HepG2 (cell line): ENCODE results near the gene C19orf73. TPM values are rescaled to one million over a fixed set of nuclear protein-coding genes. Genes with fewer than 3 reads are reported as not detected.

Experiments
- ATAC-seq: fragments of 200-7000 bp; cut with Tn5 transposase; 3 replicates; pipeline ENCODE4 v1.9.1; 2020; ENCODE audit warnings: mild to moderate bottlenecking, moderate library complexity
- BruUV-seq: library from RNA; stranded (reverse); fragments of 400-500 nt; replicated peaks from 2 replicates; lab custom pipeline; 2021; lab: Mats Ljungman, UMichigan
- CTCF ChIA-PET: fragments of 300-600 bp; formaldehyde crosslinking; extraction: SDS; loops from one replicate; lab custom pipeline; 2021; ENCODE audit warnings: low total read pairs, inconsistent platforms, low intra/inter-chr PET ratio; lab: Yijun Ruan, JAX
- POLR2A ChIA-PET: fragments of 350-600 bp; sonication (Branson Sonifier 250); formaldehyde crosslinking; loops from one replicate; lab custom pipeline; 2020; ENCODE audit warnings: antibody characterized with exemption, inconsistent platforms; lab: Yijun Ruan, JAX
- DNase-seq: peaks from one replicate; pipeline ENCODE4 v3.0.0-alpha.2; 2015; ENCODE audit warnings: low spot score
- FAIRE-seq: peaks from 3 replicates; lab custom pipeline; 2011; peaks lifted over from hg19 to GRCh38; lab: Jason Lieb, UNC
- H2AFZ ChIP-seq: one replicate; pipeline ENCODE4 v1.6.1; 2011; ENCODE audit warnings: low read length, inconsistent platforms
- H3K27ac ChIP-seq: fragments of 300-600 bp; 3 replicates; pipeline ENCODE4 v1.8.0; 2011; ENCODE audit warnings: mixed run types, mild to moderate bottlenecking, mixed read lengths, low read length, inconsistent platforms; ENCODE audit not compliant: insufficient read depth; ENCODE audit errors: extremely low read length
- H3K27me3 ChIP-seq, 2 experiments: fragments of 200-600 bp in 1 of 2; 2 replicates in 1 of 2; 3 replicates in 1 of 2; pipeline versions ENCODE4 v1.6.0 to v1.8.0; 2011; ENCODE audit warnings: low read length in 2 of 2, mild to moderate bottlenecking in 2 of 2, moderate library complexity in 2 of 2, inconsistent platforms in 1 of 2; ENCODE audit not compliant: insufficient read depth in 2 of 2, control insufficient read depth in 1 of 2
- H3K36me3 ChIP-seq, 2 experiments: fragments of 200-600 bp in 1 of 2; replicated peaks in 1 of 2; 2 replicates in 1 of 2; 3 replicates in 1 of 2; pipeline versions ENCODE4 v1.5.1 to v1.8.0; 2011; ENCODE audit warnings: low read length in 2 of 2, inconsistent platforms in 1 of 2; ENCODE audit not compliant: insufficient read depth in 2 of 2, control insufficient read depth in 1 of 2
- H3K4me1 ChIP-seq: 2 replicates; pipeline ENCODE4 v1.5.1; 2012; ENCODE audit warnings: low read length, inconsistent platforms; ENCODE audit not compliant: insufficient read depth
- H3K4me2 ChIP-seq: 2 replicates; pipeline ENCODE4 v1.6.0; 2011; ENCODE audit warnings: low read depth, low read length, inconsistent platforms
- H3K4me3 ChIP-seq, 3 experiments: fragments of 200-600 bp in 1 of 3; sonication (generic), shearing (Covaris generic) in 1 of 3; replicated peaks in 1 of 3; 2 replicates each; pipeline ENCODE4 v1.5.1; 2011 to 2016; ENCODE audit warnings: low read length in 3 of 3, inconsistent platforms in 2 of 3, low read depth in 2 of 3, mild to moderate bottlenecking in 2 of 3, control low read depth in 1 of 3, mixed read lengths in 1 of 3; ENCODE audit not compliant: insufficient read depth in 1 of 3
- H3K79me2 ChIP-seq: one replicate; pipeline ENCODE4 v1.6.1; 2011; ENCODE audit warnings: low read length, inconsistent platforms; ENCODE audit not compliant: insufficient read depth
- H3K9ac ChIP-seq: 2 replicates; pipeline ENCODE4 v1.6.0; 2011; ENCODE audit warnings: mild to moderate bottlenecking, low read depth, low read length, inconsistent platforms; ENCODE audit not compliant: insufficient read depth
- H3K9me3 ChIP-seq: 2 replicates; pipeline ENCODE4 v1.5.1; 2012; ENCODE audit warnings: mild to moderate bottlenecking, low read length
- H4K20me1 ChIP-seq: 2 replicates; pipeline ENCODE4 v1.6.0; 2011; ENCODE audit warnings: inconsistent platforms, mild to moderate bottlenecking, low read length, moderate library complexity; ENCODE audit not compliant: insufficient read depth
- EED ChIP-seq: sonication (generic); formaldehyde crosslinking; IDR thresholded peaks from 2 replicates; pipeline ENCODE4 v1.5.0; 2020; ENCODE audit warnings: mild to moderate bottlenecking, missing genetic modification reagents
- HCFC1 ChIP-seq: fragments of 150-350 bp; IDR thresholded peaks from 2 replicates; pipeline ENCODE4 v1.6.1; 2014; ENCODE audit warnings: low read depth, low read length
- HNF4G ChIP-seq, 2 experiments: sonication (generic) in 1 of 2; formaldehyde crosslinking in 1 of 2; IDR thresholded peaks; 2 replicates each; pipeline versions ENCODE4 v1.4.0 to v1.6.1; 2011 to 2020; ENCODE audit warnings: borderline replicate concordance in 2 of 2, low read depth in 2 of 2, mild to moderate bottlenecking in 2 of 2, low read length in 1 of 2, missing genetic modification reagents in 1 of 2, moderate library complexity in 1 of 2
- NR2F6 ChIP-seq, 2 experiments: IDR thresholded peaks; 2 replicates each; pipeline ENCODE4 v1.6.1; 2016; ENCODE audit warnings: antibody characterized with exemption in 1 of 2, mild to moderate bottlenecking in 1 of 2
- PRPF4 ChIP-seq: fragments of 200-400 bp; formaldehyde crosslinking; IDR thresholded peaks from 2 replicates; pipeline ENCODE4 v1.6.1; 2016; ENCODE audit warnings: low read length, low read depth; ENCODE audit not compliant: poor library complexity, severe bottlenecking
- RBAK ChIP-seq: sonication (generic); formaldehyde crosslinking; IDR thresholded peaks from 2 replicates; pipeline ENCODE4 v1.5.1; 2020; ENCODE audit warnings: mild to moderate bottlenecking, missing genetic modification reagents
- SPEN ChIP-seq: sonication (generic); formaldehyde crosslinking; IDR thresholded peaks from 2 replicates; pipeline ENCODE4 v1.5.1; 2020; ENCODE audit warnings: low read depth, mild to moderate bottlenecking, missing genetic modification reagents
- TCF12 ChIP-seq, 2 experiments: fragments of 450-650 bp in 1 of 2; sonication (generic) in 1 of 2; formaldehyde crosslinking in 1 of 2; IDR thresholded peaks; 2 replicates each; pipeline versions ENCODE4 v1.6.1 to v1.8.0; 2017 to 2022; ENCODE audit warnings: antibody characterized with exemption in 1 of 2, mild to moderate bottlenecking in 1 of 2, missing genetic modification reagents in 1 of 2, moderate library complexity in 1 of 2
- TEAD2 ChIP-seq: sonication (generic); formaldehyde crosslinking; IDR thresholded peaks from 2 replicates; pipeline ENCODE4 v1.9.0; 2021; ENCODE audit warnings: missing genetic modification reagents
- YEATS4 ChIP-seq: sonication (generic); formaldehyde crosslinking; IDR thresholded peaks from 2 replicates; pipeline ENCODE4 v1.4.0; 2020; ENCODE audit warnings: missing genetic modification reagents, borderline replicate concordance
- ZFX ChIP-seq: sonication (generic); formaldehyde crosslinking; IDR thresholded peaks from 2 replicates; pipeline ENCODE4 v1.4.0; 2020; ENCODE audit warnings: mild to moderate bottlenecking, low read depth, missing genetic modification reagents, moderate library complexity
- ZMAT3 ChIP-seq: sonication (generic); formaldehyde crosslinking; conservative IDR thresholded peaks from 2 replicates; pipeline ENCODE4 v1.7.0; 2021; ENCODE audit warnings: missing genetic modification reagents
- ZNF235 ChIP-seq: sonication (generic); formaldehyde crosslinking; IDR thresholded peaks from 2 replicates; pipeline ENCODE4 v1.8.1; 2023; ENCODE audit warnings: mild to moderate bottlenecking, missing genetic modification reagents, borderline replicate concordance
- ZNF333 ChIP-seq: sonication (generic); formaldehyde crosslinking; IDR thresholded peaks from 2 replicates; pipeline ENCODE4 v1.4.0; 2020; ENCODE audit warnings: mild to moderate bottlenecking, missing genetic modification reagents, borderline replicate concordance
- ZNF660 ChIP-seq: sonication (generic); formaldehyde crosslinking; IDR thresholded peaks from 2 replicates; pipeline ENCODE4 v1.5.1; 2020; ENCODE audit warnings: mild to moderate bottlenecking, low read depth, missing genetic modification reagents, borderline replicate concordance
- ZNF878 ChIP-seq: sonication (generic); formaldehyde crosslinking; IDR thresholded peaks from 2 replicates; pipeline ENCODE4 v1.8.1; 2023; ENCODE audit warnings: mild to moderate bottlenecking, missing genetic modification reagents, moderate library complexity
- WGBS: methylation state at CpG from one replicate; pipeline ENCODE4 v1.1.6; 2017; ENCODE audit warnings: low lambda C conversion rate; 5-methylcytosine and 5-hydroxymethylcytosine counted together
- in situ Hi-C: cut with HindIII; loops from 2 replicates; pipeline ENCODE4 v1.10.0; 2017; ENCODE audit warnings: low pct_unique_long_range_greater_than_20kb; ENCODE audit not compliant: extremely low pct_ligation_motif_present
- intact Hi-C: fragments of 100-400 bp; cut with micrococcal nuclease; formaldehyde crosslinking; loops from one replicate; pipeline ENCODE4 v1.10.0; 2022; ENCODE audit not compliant: unreplicated experiment
- polyA plus RNA-seq, 8 experiments: library from polyadenylated mRNA; depleted of rRNA in 3 of 8; stranded (reverse) in 7 of 8; unstranded in 1 of 8; fragments of >200 nt; fragmentation: Illumina TruSeq in 4 of 8; extraction: Trizol in 4 of 8; gene quantifications; 2 replicates each; pipeline versions ENCODE4 v1.2.1 to v1.2.3, GENCODE V29; 2011 to 2016; ENCODE audit warnings: low read depth in 4 of 8, missing spikeins in 1 of 8, mixed read lengths in 1 of 8; ENCODE audit not compliant: insufficient read depth in 1 of 8
- total RNA-seq, 5 experiments: library from RNA; depleted of rRNA; stranded (reverse); fragments of >200 nt; fragmentation: Illumina TruSeq; extraction: Trizol; gene quantifications; 2 replicates each; pipeline ENCODE4 v1.2.3, GENCODE V29; 2016; ENCODE audit warnings: low read depth in 1 of 5
- TF ChIP-seq, protein P1 (sequence below): sonication (generic); formaldehyde crosslinking; IDR thresholded peaks from 2 replicates; pipeline ENCODE4 v1.4.0; 2020; ENCODE audit warnings: low read depth, mild to moderate bottlenecking, missing genetic modification reagents
- TF ChIP-seq, protein P2 (sequence below): sonication (generic); formaldehyde crosslinking; IDR thresholded peaks from 2 replicates; pipeline ENCODE4 v1.4.0; 2020; ENCODE audit warnings: missing genetic modification reagents, borderline replicate concordance

Gene C19orf73
- total and polyA plus RNA-seq, 2 of the 13 experiments (the other 11 are each of a cell fraction or from before 2014, with no cell fraction given) = 1.4 to 1.5 TPM

DNA sequence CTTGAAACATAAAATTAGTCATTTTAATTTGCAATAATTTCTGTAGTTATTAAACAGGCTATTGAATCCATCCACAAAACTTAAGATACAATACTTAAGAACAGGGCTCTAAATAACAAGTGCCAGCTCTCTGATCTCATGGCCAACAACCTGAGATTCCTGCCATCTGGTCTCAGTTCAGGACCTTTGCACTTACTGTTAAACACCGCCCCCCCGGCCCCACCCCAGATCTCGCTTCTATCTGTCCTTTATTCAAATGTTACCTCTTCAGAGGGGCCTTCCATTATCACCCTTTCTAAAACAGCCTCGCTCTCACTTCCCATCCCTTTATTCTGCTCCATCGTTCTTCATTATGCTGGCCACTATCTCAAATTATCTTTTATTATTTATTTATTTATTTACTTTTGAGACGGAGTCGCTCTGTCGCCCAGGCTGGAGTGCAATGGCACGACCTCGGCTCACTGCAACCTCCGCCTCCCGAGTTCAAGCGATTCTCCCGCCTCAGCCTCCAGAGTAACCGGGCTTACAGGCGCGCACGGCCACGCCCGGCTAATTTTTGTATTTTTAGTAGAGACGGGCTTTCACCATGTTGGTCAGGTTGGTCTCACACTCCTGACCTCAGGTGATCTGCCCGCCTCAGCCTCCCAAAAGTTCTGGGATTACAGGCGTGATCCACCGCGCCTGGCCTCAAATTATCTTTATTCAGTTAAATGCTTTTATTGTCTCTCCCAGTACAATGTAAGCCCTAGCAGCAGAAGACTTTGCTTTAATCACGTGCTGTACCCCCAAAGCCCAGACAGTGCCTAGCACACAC is 34.5 kb downstream of the C19orf73 start:
- H3K27me3 ChIP-seq = no peaks in the 10 kb centered on the region; a peak in 1 of 5 replicates
- 57% methylated on average over 26 of the region's 26 CpGs for WGBS
- in situ Hi-C loops (no loop called here), intact Hi-C loops (no loop called here)
- ChIA-PET POLR2A (no interaction called here), CTCF (no interaction called here)
- FAIRE-seq (no peak), ATAC-seq (peak; percentile 8; the same call in 2 of the 3 replicates), DNase-seq (no peak)
- no peaks in the 10 kb centered on the region; the same call in 1 of the 2 replicates for H3K9me3 ChIP-seq
- peaks cover 38% of the 10 kb centered on the region for H3K79me2 ChIP-seq
- H3K9ac ChIP-seq = peak overlapping the region; percentile 99
- H4K20me1 ChIP-seq = peaks cover 33% of the 10 kb centered on the region
- peaks cover 53% of the 10 kb centered on the region for H3K4me1 ChIP-seq
- BruUV-seq = no TSS peak
- H2AFZ ChIP-seq = peak overlapping the region; percentile 24
- H3K4me2 ChIP-seq = peak overlapping the region; percentile 79
- peak overlapping the region; percentile 94 for H3K27ac ChIP-seq
- H3K4me3 ChIP-seq = peak overlapping the region; percentile 25 to 91 (median 45); a peak in 5 of 6 replicates
- peaks cover 10 to 14% of the 10 kb centered on the region in 2 experiments for H3K36me3 ChIP-seq
- TF ChIP-seq ZNF660 (CRISPR knock-in tag) (no peak), HCFC1 (no peak), RBAK (0 out of 2 replicates have a peak, but pooled peaks have one; percentile 39), ZNF235 (0 out of 2 replicates have a peak, but pooled peaks have one; percentile 62), YEATS4 (CRISPR knock-in tag) (no peak), PRPF4 (peak; percentile 90), ZNF878 (CRISPR knock-in tag) (0 out of 2 replicates have a peak, but pooled peaks have one; percentile 44), ZFX (CRISPR knock-in tag) (no peak), ZMAT3 (CRISPR knock-in tag) (0 out of 2 replicates have a peak, but pooled peaks have one; percentile 4), TCF12 (IDR thresholded peaks at IDR 0.05) (no peak), TCF12 (CRISPR knock-in tag; IDR thresholded peaks at IDR 0.05) (0 out of 2 replicates have a peak, but pooled peaks have one; percentile 18), TEAD2 (CRISPR knock-in tag) (no peak), SPEN (CRISPR knock-in tag) (no peak), EED (CRISPR knock-in tag) (0 out of 2 replicates have a peak, but pooled peaks have one; percentile 19), ZNF333 (0 out of 2 replicates have a peak, but pooled peaks have one; percentile 34), NR2F6 (IDR thresholded peaks at IDR 0.05) (no peak), NR2F6 (CRISPR knock-in tag; IDR thresholded peaks at IDR 0.05) (no peak), HNF4G (IDR thresholded peaks at IDR 0.05; ENCODE audit: borderline replicate concordance, low read depth, low read length) (peak; percentile 18; the same call in 1 of the 2 replicates), HNF4G (CRISPR knock-in tag; IDR thresholded peaks at IDR 0.05; ENCODE audit: borderline replicate concordance, low read depth) (no peak)
- TF ChIP-seq, protein P1, sequence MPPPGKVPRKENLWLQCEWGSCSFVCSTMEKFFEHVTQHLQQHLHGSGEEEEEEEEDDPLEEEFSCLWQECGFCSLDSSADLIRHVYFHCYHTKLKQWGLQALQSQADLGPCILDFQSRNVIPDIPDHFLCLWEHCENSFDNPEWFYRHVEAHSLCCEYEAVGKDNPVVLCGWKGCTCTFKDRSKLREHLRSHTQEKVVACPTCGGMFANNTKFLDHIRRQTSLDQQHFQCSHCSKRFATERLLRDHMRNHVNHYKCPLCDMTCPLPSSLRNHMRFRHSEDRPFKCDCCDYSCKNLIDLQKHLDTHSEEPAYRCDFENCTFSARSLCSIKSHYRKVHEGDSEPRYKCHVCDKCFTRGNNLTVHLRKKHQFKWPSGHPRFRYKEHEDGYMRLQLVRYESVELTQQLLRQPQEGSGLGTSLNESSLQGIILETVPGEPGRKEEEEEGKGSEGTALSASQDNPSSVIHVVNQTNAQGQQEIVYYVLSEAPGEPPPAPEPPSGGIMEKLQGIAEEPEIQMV (CRISPR knock-in tag) = peak; percentile 16; the same call in 1 of the 2 replicates
- TF ChIP-seq, protein P2, sequence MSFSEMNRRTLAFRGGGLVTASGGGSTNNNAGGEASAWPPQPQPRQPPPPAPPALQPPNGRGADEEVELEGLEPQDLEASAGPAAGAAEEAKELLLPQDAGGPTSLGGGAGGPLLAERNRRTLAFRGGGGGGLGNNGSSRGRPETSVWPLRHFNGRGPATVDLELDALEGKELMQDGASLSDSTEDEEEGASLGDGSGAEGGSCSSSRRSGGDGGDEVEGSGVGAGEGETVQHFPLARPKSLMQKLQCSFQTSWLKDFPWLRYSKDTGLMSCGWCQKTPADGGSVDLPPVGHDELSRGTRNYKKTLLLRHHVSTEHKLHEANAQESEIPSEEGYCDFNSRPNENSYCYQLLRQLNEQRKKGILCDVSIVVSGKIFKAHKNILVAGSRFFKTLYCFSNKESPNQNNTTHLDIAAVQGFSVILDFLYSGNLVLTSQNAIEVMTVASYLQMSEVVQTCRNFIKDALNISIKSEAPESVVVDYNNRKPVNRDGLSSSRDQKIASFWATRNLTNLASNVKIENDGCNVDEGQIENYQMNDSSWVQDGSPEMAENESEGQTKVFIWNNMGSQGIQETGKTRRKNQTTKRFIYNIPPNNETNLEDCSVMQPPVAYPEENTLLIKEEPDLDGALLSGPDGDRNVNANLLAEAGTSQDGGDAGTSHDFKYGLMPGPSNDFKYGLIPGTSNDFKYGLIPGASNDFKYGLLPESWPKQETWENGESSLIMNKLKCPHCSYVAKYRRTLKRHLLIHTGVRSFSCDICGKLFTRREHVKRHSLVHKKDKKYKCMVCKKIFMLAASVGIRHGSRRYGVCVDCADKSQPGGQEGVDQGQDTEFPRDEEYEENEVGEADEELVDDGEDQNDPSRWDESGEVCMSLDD (CRISPR knock-in tag) = no peak
